MG63 (cell line): Measurements from ENCODE around the gene CNNM2. TPM values are rescaled to one million over a fixed set of nuclear protein-coding genes. Genes with fewer than 3 reads are reported as not detected.
"Not testable (repeated sequence)": the region's sequence is repeated elsewhere in the genome, so short reads cannot be mapped to it uniquely, and the experiment has no call there.

Experiments used
- DNase-seq: peaks from one replicate; pipeline ENCODE4 v3.0.0-alpha.2; 2020
- H3K27me3 ChIP-seq: fragments of 250-450 bp; sonication (Bioruptor Pico); 2 replicates; pipeline ENCODE4 v1.5.1; 2020; ENCODE audit warnings: mild to moderate bottlenecking, moderate library complexity
- H3K36me3 ChIP-seq: fragments of 250-450 bp; sonication (Bioruptor Pico); 2 replicates; pipeline ENCODE4 v1.5.1; 2020; ENCODE audit warnings: mild to moderate bottlenecking, moderate library complexity
- H3K4me3 ChIP-seq: fragments of 250-450 bp; sonication (Bioruptor Pico); 2 replicates; pipeline ENCODE4 v1.5.1; 2020; ENCODE audit warnings: mild to moderate bottlenecking, moderate library complexity
- H3K9me3 ChIP-seq: fragments of 250-450 bp; sonication (Bioruptor Pico); 2 replicates; pipeline ENCODE4 v1.5.1; 2020; ENCODE audit warnings: mild to moderate bottlenecking, moderate library complexity
- total RNA-seq: library from RNA; depleted of rRNA; stranded (reverse); fragments of >200 nt; shearing (Covaris generic); gene quantifications from 2 replicates; pipeline ENCODE4 v1.2.3, GENCODE V29; 2014; ENCODE audit warnings: low replicate concordance; rRNA removed

Gene CNNM2
- total RNA-seq, 1 experiment from 2014 or later: 4.9 TPM

DNA sequence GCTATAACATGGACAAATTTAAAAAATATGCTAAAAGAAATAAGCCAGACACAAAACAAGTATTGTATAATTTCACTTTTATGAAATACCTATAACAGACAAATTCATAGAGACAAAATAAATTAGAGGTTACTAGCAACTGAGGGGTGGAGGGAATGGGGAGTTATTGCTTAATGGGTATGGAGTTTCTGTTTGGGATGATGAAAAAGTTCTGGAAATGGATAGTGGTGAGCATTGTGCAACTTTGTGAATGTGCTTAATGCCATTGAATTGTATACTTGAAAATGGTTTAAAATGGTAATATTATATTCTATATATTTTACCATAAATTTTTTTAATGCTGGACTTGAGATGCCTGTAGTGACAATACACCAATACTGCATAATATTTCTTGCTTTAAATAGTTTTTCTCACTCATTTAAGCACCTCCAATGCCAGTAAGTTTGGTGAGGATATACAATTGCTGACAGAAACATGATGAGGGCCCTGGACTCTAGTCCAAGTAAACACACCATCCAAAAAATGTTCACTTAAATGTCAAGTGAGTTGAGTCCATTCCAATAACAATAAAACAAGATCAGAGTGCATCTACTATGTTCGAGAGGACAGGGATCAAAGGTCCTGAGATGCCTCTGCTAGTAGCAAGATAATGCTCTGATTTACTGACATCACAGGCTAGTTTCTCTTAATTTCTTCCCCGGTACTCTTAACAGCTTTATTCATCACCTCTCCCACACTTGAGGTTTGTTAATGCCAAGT is 203.1 kb downstream of the CNNM2 start:
- H3K27me3 ChIP-seq: no peaks in the 10 kb centered on the region
- no peaks in the 10 kb centered on the region for H3K9me3 ChIP-seq
- DNase-seq: no peak
- H3K4me3 ChIP-seq: no peak overlapping the region
- no peaks in the 10 kb centered on the region; the same call in none of the 2 replicates for H3K36me3 ChIP-seq

GRCh38 chr10:103123282-103124024 is 205.4 kb downstream of the CNNM2 start:
- DNase-seq: no peak
- Histone ChIP-seq H3K9me3 (no peaks in the 10 kb centered on the region), H3K36me3 (peaks cover 7% of the 10 kb centered on the region), H3K4me3 (no peak overlapping the region), H3K27me3 (no peaks in the 10 kb centered on the region)

- no peak for DNase-seq
- Histone ChIP-seq H3K36me3 (peaks cover 7% of the 10 kb centered on the region), H3K9me3 (no peaks in the 10 kb centered on the region), H3K27me3 (no peaks in the 10 kb centered on the region), H3K4me3 (no peak overlapping the region)
Measured at GRCh38 chr10:103124420-103125096, 206.5 kb downstream of the CNNM2 start.

- H3K4me3 ChIP-seq: no peak overlapping the region
Measured at GRCh38 chr10:103125323-103126267, 207.5 kb downstream of the CNNM2 start.

GRCh38 chr10:103127241-103127640 is 209.1 kb downstream of the CNNM2 start:
- Histone ChIP-seq H3K27me3 (no peaks in the 10 kb centered on the region), H3K36me3 (peaks cover 7% of the 10 kb centered on the region), H3K9me3 (no peaks in the 10 kb centered on the region), H3K4me3 (no peak overlapping the region)
- DNase-seq: no peak

More at GRCh38 chr10:103125323-103126267, 207.5 kb downstream of the CNNM2 start:
- no peak for DNase-seq
- Histone ChIP-seq H3K27me3 (no peaks in the 10 kb centered on the region), H3K36me3 (peaks cover 7% of the 10 kb centered on the region), H3K9me3 (no peaks in the 10 kb centered on the region)

DNA sequence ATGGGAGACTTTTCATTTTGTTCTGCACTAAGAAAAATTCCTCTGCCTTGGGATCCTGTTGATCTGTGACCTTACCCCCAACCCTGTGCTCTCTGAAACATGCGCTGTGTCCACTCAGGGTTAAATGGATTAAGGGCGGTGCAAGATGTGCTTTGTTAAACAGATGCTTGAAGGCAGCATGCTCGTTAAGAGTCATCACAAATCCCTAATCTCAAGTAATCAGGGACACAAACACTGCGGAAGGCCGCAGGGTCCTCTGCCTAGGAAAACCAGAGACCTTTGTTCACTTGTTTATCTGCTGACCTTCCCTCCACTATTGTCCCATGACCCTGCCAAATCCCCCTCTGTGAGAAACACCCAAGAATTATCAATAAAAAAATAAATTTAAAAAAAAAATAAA is 212.1 kb downstream of the CNNM2 start:
- H3K36me3 ChIP-seq: peaks cover 17% of the 10 kb centered on the region
- H3K4me3 ChIP-seq, DNase-seq, H3K9me3 ChIP-seq, H3K27me3 ChIP-seq: not testable (repeated sequence)

GRCh38 chr10:103130910-103131309 is 212.8 kb downstream of the CNNM2 start:
- Histone ChIP-seq H3K36me3 (peaks cover 22% of the 10 kb centered on the region), H3K9me3 (no peaks in the 10 kb centered on the region), H3K27me3 (no peaks in the 10 kb centered on the region), H3K4me3 (no peak overlapping the region)
- no peak for DNase-seq

DNA sequence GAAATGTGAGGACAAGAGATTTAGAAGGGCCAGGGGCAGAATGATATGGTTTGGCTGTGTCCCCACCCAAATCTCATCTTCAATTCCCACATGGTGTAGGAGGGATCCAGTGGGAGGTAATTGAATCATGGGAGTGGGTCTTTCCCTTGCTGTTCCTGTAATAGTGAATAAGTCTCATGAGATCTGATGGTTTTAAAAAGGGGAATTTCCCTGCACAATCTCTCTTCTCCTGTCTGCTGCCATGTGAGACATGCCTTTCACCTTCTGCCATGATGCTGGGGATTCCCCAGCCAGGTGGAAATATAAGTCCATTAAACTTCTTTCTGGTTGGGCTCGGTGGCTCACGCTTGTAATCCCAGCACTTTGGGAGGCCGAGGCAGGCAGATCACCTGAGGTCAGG is 217.1 kb downstream of the CNNM2 start:
- not testable (repeated sequence) for H3K4me3 ChIP-seq, H3K9me3 ChIP-seq
- H3K36me3 ChIP-seq: peaks cover 39% of the 10 kb centered on the region

DNA sequence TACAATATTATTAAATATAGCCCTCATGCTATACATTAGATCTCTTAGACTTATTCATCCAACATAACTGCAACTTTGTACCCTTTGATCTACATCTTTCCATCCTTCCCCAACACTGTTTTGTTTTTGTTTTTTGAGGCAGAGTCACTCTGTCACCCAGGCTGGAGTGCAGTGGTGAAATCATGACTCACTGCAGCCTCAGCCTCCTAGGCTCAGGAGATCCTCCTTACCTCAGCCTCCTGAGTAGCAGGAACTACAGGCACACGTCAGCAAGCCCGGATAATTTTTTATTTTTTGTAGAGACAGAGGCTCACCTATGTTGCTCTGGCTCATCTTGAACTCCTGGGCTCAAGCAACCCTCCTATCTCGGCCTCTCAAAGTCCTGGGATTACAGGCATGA is 221.7 kb downstream of the CNNM2 start:
- peaks cover 47% of the 10 kb centered on the region for H3K36me3 ChIP-seq
- no peak overlapping the region for H3K4me3 ChIP-seq
- no peak for DNase-seq

More for the DNA sequence above, 217.1 kb downstream of the CNNM2 start:
- not testable (repeated sequence) for H3K27me3 ChIP-seq, DNase-seq

More for the DNA sequence above, 221.7 kb downstream of the CNNM2 start:
- Histone ChIP-seq H3K27me3 (no peaks in the 10 kb centered on the region), H3K9me3 (no peaks in the 10 kb centered on the region)

Other genes with a start within 250 kb of the CNNM2 start
- 2.3 and 6.6 TPM in 2 replicates for gene ARL3, start 203.9 kb upstream of the CNNM2 start, total RNA-seq
- gene SFXN2, start 203.7 kb upstream of the CNNM2 start, total RNA-seq: 0.96 and 6.7 TPM in 2 replicates
- 8.3 and 10.9 TPM in 2 replicates for gene WBP1L, start 174.3 kb upstream of the CNNM2 start, total RNA-seq
- gene CYP17A1, start 80.9 kb upstream of the CNNM2 start, total RNA-seq: not detected in 2 replicates
- gene BORCS7, start 64.0 kb upstream of the CNNM2 start, total RNA-seq: 26.3 and 43.9 TPM in 2 replicates
- 0.17 and 1.7 TPM in 2 replicates for gene AS3MT, start 48.8 kb upstream of the CNNM2 start, total RNA-seq